ENCODE results near the gene ZNF841. TPM values are rescaled to one million over a fixed set of nuclear protein-coding genes. Genes with fewer than 3 reads are reported as not detected.
"Not testable (repeated sequence)": the region's sequence is repeated elsewhere in the genome, so short reads cannot be mapped to it uniquely, and the experiment has no call there.

Gene ZNF841
- total RNA-seq, 5 donors from 2014 or later (not counting 1 experiment from before 2014, with no cell fraction given) = 25.4 to 34.3 (median 32.2) TPM

DNA sequence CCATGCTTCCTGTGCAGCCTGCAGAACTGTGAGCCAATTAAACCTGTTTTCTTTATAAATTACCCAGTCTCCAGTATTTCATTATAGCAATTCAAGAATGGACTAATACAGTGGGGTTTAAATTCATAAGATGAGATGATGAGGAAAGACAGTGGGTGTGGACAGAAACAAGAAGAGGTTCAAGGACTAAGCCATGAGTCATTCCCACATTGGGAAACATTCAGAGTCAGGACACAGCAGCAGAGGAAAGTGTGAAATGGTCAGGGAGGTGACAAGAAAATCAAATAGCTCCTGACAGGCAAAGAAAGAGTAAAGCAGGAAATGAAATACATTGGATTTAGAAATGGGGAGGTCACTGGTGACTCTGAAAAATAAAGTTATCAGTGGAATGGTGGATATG, 9.1 kb downstream of the ZNF841 start:
- DNase-seq (no peak), ATAC-seq (replicated peaks in 1 of 4) (no peak)
- peaks cover 31 to 74% (median 47%) of the 10 kb centered on the region in 3 donors for H3K9me3 Mint-ChIP-seq
- H3K27me3 ChIP-seq (replicated peaks in 1 of 2; ENCODE audit: control insufficient read depth in 2 of 2, extremely low read depth in 1 of 2, insufficient read depth in 2 of 2, low read length in 1 of 2) = no peaks in the 10 kb centered on the region
- no peak overlapping the region for H3K4me3 ChIP-seq (ENCODE audit: control insufficient read depth in 1 of 2, extremely low read depth in 1 of 2, low read length in 1 of 2)
- peaks cover 8 to 10% (median 9%) of the 10 kb centered on the region in 3 donors for H3K4me1 Mint-ChIP-seq
- H3K36me3 ChIP-seq (ENCODE audit: control insufficient read depth in 2 of 2, extremely low read depth in 1 of 2, insufficient read depth in 1 of 2, low read length in 1 of 2) = peaks cover 6 to 58% of the 10 kb centered on the region in 2 donors
- peaks cover 97% of the 10 kb centered on the region for H3K36me3 Mint-ChIP-seq
- H3K9me3 ChIP-seq = peaks cover 9% of the 10 kb centered on the region
- no peak overlapping the region for H3K4me3 Mint-ChIP-seq
- H3K4me1 ChIP-seq (ENCODE audit: control insufficient read depth in 1 of 2, extremely low read depth in 1 of 2, insufficient read depth in 2 of 2, low read length in 2 of 2) = no peaks in the 10 kb centered on the region
- ChIA-PET CTCF (no interaction called here), POLR2A (no interaction called here)
- no peak overlapping the region for H3K27ac Mint-ChIP-seq
- H3K27me3 Mint-ChIP-seq = no peaks in the 10 kb centered on the region
- no peak overlapping the region for H3K27ac ChIP-seq (ENCODE audit: low read length)

- peaks cover 96% of the 10 kb centered on the region for H3K36me3 Mint-ChIP-seq
These were observed 25.1 kb downstream of the ZNF841 start for GRCh38 chr19:52070496-52070895.

DNA sequence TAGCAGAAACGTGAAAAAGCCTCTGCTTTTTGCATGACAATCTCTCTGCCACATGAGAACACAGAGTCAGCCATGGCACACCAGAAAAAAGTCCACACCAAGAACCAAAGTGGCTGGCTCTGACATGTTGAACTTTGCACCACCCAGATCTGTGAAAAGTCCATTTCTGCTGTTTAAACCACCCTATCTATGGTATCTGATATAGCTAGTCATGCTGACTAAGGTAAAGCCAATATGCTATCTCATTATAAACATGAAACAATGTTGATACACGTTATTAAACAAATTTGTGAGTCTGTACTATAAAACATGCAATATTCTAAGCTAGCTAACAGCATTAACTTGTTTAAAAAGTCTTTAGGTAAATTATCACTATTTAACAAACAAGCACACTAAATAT, 25.9 kb downstream of the ZNF841 start:
- no peak for DNase-seq
- peaks cover 39 to 76% (median 69%) of the 10 kb centered on the region in 3 donors for H3K9me3 Mint-ChIP-seq
- WGBS (ENCODE audit: insufficient coverage) = no CpG with 5 or more reads among the region's 2 CpGs
- Histone ChIP-seq H3K4me3 (ENCODE audit: control insufficient read depth in 1 of 2, extremely low read depth in 1 of 2, low read length in 1 of 2) (no peak overlapping the region), H3K27me3 (replicated peaks in 1 of 2; ENCODE audit: control insufficient read depth in 2 of 2, extremely low read depth in 1 of 2, insufficient read depth in 2 of 2, low read length in 1 of 2) (no peaks in the 10 kb centered on the region), H3K4me1 (ENCODE audit: control insufficient read depth in 1 of 2, extremely low read depth in 1 of 2, insufficient read depth in 2 of 2, low read length in 2 of 2) (no peaks in the 10 kb centered on the region), H3K27ac (ENCODE audit: low read length) (no peak overlapping the region), H3K9me3 (peaks cover 39% of the 10 kb centered on the region), H3K36me3 (ENCODE audit: control insufficient read depth in 2 of 2, extremely low read depth in 1 of 2, insufficient read depth in 1 of 2, low read length in 1 of 2) (peaks cover 4 to 55% of the 10 kb centered on the region in 2 donors)
- no peak overlapping the region for H3K27ac Mint-ChIP-seq
- H3K36me3 Mint-ChIP-seq = peaks cover 94% of the 10 kb centered on the region
- no peak overlapping the region for H3K4me3 Mint-ChIP-seq
- POLR2A ChIA-PET = no interaction called here
- no peaks in the 10 kb centered on the region for H3K27me3 Mint-ChIP-seq
- CTCF ChIA-PET = no interaction called here
- peaks cover 0 to 5% (median 0%) of the 10 kb centered on the region in 3 donors for H3K4me1 Mint-ChIP-seq
- ATAC-seq (replicated peaks in 1 of 4) = no peak

More at GRCh38 chr19:52070496-52070895, 25.1 kb downstream of the ZNF841 start:
- H3K4me3 Mint-ChIP-seq = no peak overlapping the region
- H3K4me1 ChIP-seq (ENCODE audit: control insufficient read depth in 1 of 2, extremely low read depth in 1 of 2, insufficient read depth in 2 of 2, low read length in 2 of 2) = no peaks in the 10 kb centered on the region
- H3K9me3 Mint-ChIP-seq = peaks cover 43 to 79% (median 69%) of the 10 kb centered on the region in 3 donors
- peaks cover 36% of the 10 kb centered on the region for H3K9me3 ChIP-seq
- ATAC-seq (replicated peaks in 1 of 4) (no peak), DNase-seq (no peak)
- peaks cover 4 to 63% of the 10 kb centered on the region in 2 donors for H3K36me3 ChIP-seq (ENCODE audit: control insufficient read depth in 2 of 2, extremely low read depth in 1 of 2, insufficient read depth in 1 of 2, low read length in 1 of 2)
- H3K4me3 ChIP-seq (ENCODE audit: control insufficient read depth in 1 of 2, extremely low read depth in 1 of 2, low read length in 1 of 2) = peak overlapping the region in 1 of 2 donors; percentile 27
- H3K4me1 Mint-ChIP-seq = peaks cover 0 to 5% (median 0%) of the 10 kb centered on the region in 3 donors
- no peaks in the 10 kb centered on the region for H3K27me3 ChIP-seq (replicated peaks in 1 of 2; ENCODE audit: control insufficient read depth in 2 of 2, extremely low read depth in 1 of 2, insufficient read depth in 2 of 2, low read length in 1 of 2)
- no peak overlapping the region for H3K27ac Mint-ChIP-seq
- no peaks in the 10 kb centered on the region for H3K27me3 Mint-ChIP-seq
- H3K27ac ChIP-seq (ENCODE audit: low read length) = no peak overlapping the region
- ChIA-PET CTCF (no interaction called here), POLR2A (no interaction called here)
- 100% methylated on average over 5 of the region's 5 CpGs for WGBS (ENCODE audit: insufficient coverage)

- H3K4me3 ChIP-seq (ENCODE audit: control insufficient read depth in 1 of 2, extremely low read depth in 1 of 2, low read length in 1 of 2) = no peak overlapping the region
- Mint-ChIP-seq H3K9me3 (peaks cover 32 to 69% (median 59%) of the 10 kb centered on the region in 3 donors), H3K27ac (no peak overlapping the region), H3K4me1 (peaks cover 0 to 5% (median 0%) of the 10 kb centered on the region in 3 donors), H3K4me3 (no peak overlapping the region), H3K36me3 (peaks cover 82% of the 10 kb centered on the region), H3K27me3 (no peaks in the 10 kb centered on the region)
- no peaks in the 10 kb centered on the region for H3K4me1 ChIP-seq (ENCODE audit: control insufficient read depth in 1 of 2, extremely low read depth in 1 of 2, insufficient read depth in 2 of 2, low read length in 2 of 2)
- DNase-seq (no peak), ATAC-seq (replicated peaks in 1 of 4) (no peak)
- H3K27me3 ChIP-seq (replicated peaks in 1 of 2; ENCODE audit: control insufficient read depth in 2 of 2, extremely low read depth in 1 of 2, insufficient read depth in 2 of 2, low read length in 1 of 2) = no peaks in the 10 kb centered on the region
- POLR2A ChIA-PET = no interaction called here
- H3K36me3 ChIP-seq (ENCODE audit: control insufficient read depth in 2 of 2, extremely low read depth in 1 of 2, insufficient read depth in 1 of 2, low read length in 1 of 2) = peaks cover 4 to 43% of the 10 kb centered on the region in 2 donors
- H3K9me3 ChIP-seq = peaks cover 37% of the 10 kb centered on the region
- no peak overlapping the region for H3K27ac ChIP-seq (ENCODE audit: low read length)
- no CpG with 5 or more reads among the region's 6 CpGs for WGBS (ENCODE audit: insufficient coverage)
- CTCF ChIA-PET = no interaction called here
These were observed 29.2 kb downstream of the ZNF841 start for GRCh38 chr19:52066258-52066863.

GRCh38 chr19:52065399-52065798, 30.2 kb downstream of the ZNF841 start:
- no peak overlapping the region for H3K4me3 Mint-ChIP-seq
- WGBS (ENCODE audit: insufficient coverage) = no CpG with 5 or more reads among the region's 6 CpGs
- peaks cover 0 to 5% (median 0%) of the 10 kb centered on the region in 3 donors for H3K4me1 Mint-ChIP-seq
- ChIA-PET POLR2A (no interaction called here), CTCF (no interaction called here)
- ATAC-seq (replicated peaks in 1 of 4) = no peak
- H3K9me3 Mint-ChIP-seq = peaks cover 26 to 69% (median 58%) of the 10 kb centered on the region in 3 donors
- Histone ChIP-seq H3K4me1 (ENCODE audit: control insufficient read depth in 1 of 2, extremely low read depth in 1 of 2, insufficient read depth in 2 of 2, low read length in 2 of 2) (no peaks in the 10 kb centered on the region), H3K36me3 (ENCODE audit: control insufficient read depth in 2 of 2, extremely low read depth in 1 of 2, insufficient read depth in 1 of 2, low read length in 1 of 2) (peaks cover 4 to 35% of the 10 kb centered on the region in 2 donors), H3K27ac (ENCODE audit: low read length) (no peak overlapping the region), H3K4me3 (ENCODE audit: control insufficient read depth in 1 of 2, extremely low read depth in 1 of 2, low read length in 1 of 2) (no peak overlapping the region), H3K27me3 (replicated peaks in 1 of 2; ENCODE audit: control insufficient read depth in 2 of 2, extremely low read depth in 1 of 2, insufficient read depth in 2 of 2, low read length in 1 of 2) (no peaks in the 10 kb centered on the region), H3K9me3 (peaks cover 34% of the 10 kb centered on the region)
- peaks cover 79% of the 10 kb centered on the region for H3K36me3 Mint-ChIP-seq
- H3K27me3 Mint-ChIP-seq = no peaks in the 10 kb centered on the region
- no peak for DNase-seq
- H3K27ac Mint-ChIP-seq = no peak overlapping the region

DNA sequence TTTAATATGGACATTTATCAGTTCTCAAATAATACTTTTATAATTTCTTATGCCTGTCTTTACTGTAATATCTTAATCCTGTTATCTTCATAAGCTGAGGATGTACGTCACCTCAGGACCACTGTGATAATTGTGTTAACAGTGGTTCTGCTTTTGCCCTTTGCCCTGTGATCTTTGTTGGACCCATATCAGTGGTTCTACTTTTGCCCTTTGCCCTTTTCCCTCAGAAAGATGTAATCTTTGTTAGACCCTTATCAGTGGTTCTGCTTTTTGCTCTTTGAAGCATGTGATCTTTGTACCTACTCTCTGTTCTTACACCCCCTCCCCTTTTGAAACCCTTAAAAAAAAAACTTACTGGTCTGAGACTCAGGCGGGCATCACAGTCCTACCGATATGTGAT, 39.1 kb downstream of the ZNF841 start:
- H3K4me1 Mint-ChIP-seq; H3K36me3 ChIP-seq (ENCODE audit: control insufficient read depth in 2 of 2, extremely low read depth in 1 of 2, insufficient read depth in 1 of 2, low read length in 1 of 2); H3K9me3 ChIP-seq; H3K27ac Mint-ChIP-seq; CTCF ChIA-PET; H3K4me3 Mint-ChIP-seq; DNase-seq; H3K27me3 Mint-ChIP-seq; ATAC-seq (replicated peaks in 1 of 4); H3K27me3 ChIP-seq (replicated peaks in 1 of 2; ENCODE audit: control insufficient read depth in 2 of 2, extremely low read depth in 1 of 2, insufficient read depth in 2 of 2, low read length in 1 of 2); H3K27ac ChIP-seq (ENCODE audit: low read length); H3K4me1 ChIP-seq (ENCODE audit: control insufficient read depth in 1 of 2, extremely low read depth in 1 of 2, insufficient read depth in 2 of 2, low read length in 2 of 2); POLR2A ChIA-PET; H3K4me3 ChIP-seq (ENCODE audit: control insufficient read depth in 1 of 2, extremely low read depth in 1 of 2, low read length in 1 of 2): not testable (repeated sequence)
- WGBS (ENCODE audit: insufficient coverage) = no CpG with 5 or more reads among the region's 3 CpGs
- Mint-ChIP-seq H3K9me3 (peaks cover 11 to 71% (median 56%) of the 10 kb centered on the region in 3 donors), H3K36me3 (peaks cover 60% of the 10 kb centered on the region)
